Measurements from ENCODE around the gene TOB1.

DNA sequence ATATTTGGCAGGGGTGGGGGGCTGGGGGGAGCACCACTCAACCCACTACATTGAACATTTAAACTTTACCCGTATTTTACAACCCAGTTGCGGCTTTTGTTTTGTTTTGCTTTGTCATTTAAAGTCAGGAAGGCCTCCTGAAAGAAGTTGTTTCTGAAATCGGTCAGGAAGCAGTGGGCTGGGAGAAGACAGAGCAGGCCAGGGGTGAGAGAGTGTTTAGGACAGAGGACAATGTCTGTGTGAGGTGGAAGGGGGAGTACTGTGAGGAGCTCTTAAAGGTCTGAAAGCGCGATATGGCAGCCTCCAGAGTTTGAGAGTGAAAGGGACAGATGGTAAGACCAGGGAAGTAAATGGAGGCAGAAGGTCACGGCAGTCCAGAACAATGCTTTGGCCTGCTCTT lies 36.8 kb downstream of the TOB1 start:
- TF ChIP-seq ZNF274 (IDR thresholded peaks at IDR 0.05; ENCODE audit: low read length) (no peak), ZNF274 (tag by site-specific recombination; IDR thresholded peaks at IDR 0.05; ENCODE audit: borderline replicate concordance) (no peak)
- TF ChIP-seq, protein P1, sequence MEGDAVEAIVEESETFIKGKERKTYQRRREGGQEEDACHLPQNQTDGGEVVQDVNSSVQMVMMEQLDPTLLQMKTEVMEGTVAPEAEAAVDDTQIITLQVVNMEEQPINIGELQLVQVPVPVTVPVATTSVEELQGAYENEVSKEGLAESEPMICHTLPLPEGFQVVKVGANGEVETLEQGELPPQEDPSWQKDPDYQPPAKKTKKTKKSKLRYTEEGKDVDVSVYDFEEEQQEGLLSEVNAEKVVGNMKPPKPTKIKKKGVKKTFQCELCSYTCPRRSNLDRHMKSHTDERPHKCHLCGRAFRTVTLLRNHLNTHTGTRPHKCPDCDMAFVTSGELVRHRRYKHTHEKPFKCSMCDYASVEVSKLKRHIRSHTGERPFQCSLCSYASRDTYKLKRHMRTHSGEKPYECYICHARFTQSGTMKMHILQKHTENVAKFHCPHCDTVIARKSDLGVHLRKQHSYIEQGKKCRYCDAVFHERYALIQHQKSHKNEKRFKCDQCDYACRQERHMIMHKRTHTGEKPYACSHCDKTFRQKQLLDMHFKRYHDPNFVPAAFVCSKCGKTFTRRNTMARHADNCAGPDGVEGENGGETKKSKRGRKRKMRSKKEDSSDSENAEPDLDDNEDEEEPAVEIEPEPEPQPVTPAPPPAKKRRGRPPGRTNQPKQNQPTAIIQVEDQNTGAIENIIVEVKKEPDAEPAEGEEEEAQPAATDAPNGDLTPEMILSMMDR (tag by site-specific recombination; IDR thresholded peaks at IDR 0.05), result no peak

All from HEK293 (cell line).